ENCODE results near the gene PCDHB10. TPM values are rescaled to one million over a fixed set of nuclear protein-coding genes. Genes with fewer than 3 reads are reported as not detected.
"Not testable (repeated sequence)": the region's sequence is repeated elsewhere in the genome, so short reads cannot be mapped to it uniquely, and the experiment has no call there.

The PCDHB10 gene
- total and polyA plus RNA-seq, 10 of the 15 experiments (the other 5 are each of a cell fraction or from before 2014, with no cell fraction given): 0.01 to 0.06 TPM; not detected in 8

- no peak for TF ChIP-seq ZSCAN29 (IDR thresholded peaks at IDR 0.05)
- TF ChIP-seq PML (IDR thresholded peaks at IDR 0.05; ENCODE audit: low read length): no peak
- TF ChIP-seq RBBP5 (conservative IDR thresholded peaks at IDR 0.05): no peak
- no peak for TF ChIP-seq TCF3 (IDR thresholded peaks at IDR 0.05; ENCODE audit: borderline replicate concordance, insufficient read depth, low read depth, low read length)
- no peak for TF ChIP-seq EP300 (IDR thresholded peaks at IDR 0.05; ENCODE audit: borderline replicate concordance in 1 of 2, control insufficient read depth in 1 of 2, low read depth in 2 of 2, low read length in 2 of 2)
Observed at GRCh38 chr5:141150993-141151325, 41.2 kb upstream of the PCDHB10 start (continued).

- H2AFZ ChIP-seq (ENCODE audit: control insufficient read depth, low read depth, low read length); H3K9me3 ChIP-seq (replicated peaks; ENCODE audit: control insufficient read depth, insufficient read depth, low read length); DNase-seq (ENCODE audit: low read depth, low spot score); POLR2A ChIA-PET; in situ Hi-C loops (cut with MboI); H3K4me2 ChIP-seq (ENCODE audit: control insufficient read depth, insufficient read depth); H3K27ac ChIP-seq (ENCODE audit: control insufficient read depth, insufficient read depth); H3K79me2 ChIP-seq (ENCODE audit: control insufficient read depth, insufficient read depth, low read length); FAIRE-seq; H3K9ac ChIP-seq (ENCODE audit: control insufficient read depth, insufficient read depth, low read length); intact Hi-C loops (cut with micrococcal nuclease; ENCODE audit: unreplicated experiment); H3K4me3 ChIP-seq; SMC1A ChIA-PET (ENCODE audit: uncharacterized antibody, unreplicated experiment); CTCF ChIA-PET; H3K27me3 ChIP-seq (replicated peaks in 1 of 2; ENCODE audit: control insufficient read depth in 2 of 2, insufficient read depth in 2 of 2, low read length in 1 of 2); ATAC-seq; H3K4me1 ChIP-seq (ENCODE audit: control insufficient read depth, insufficient read depth, low read length); RAD21 ChIA-PET (ENCODE audit: unreplicated experiment); H4K20me1 ChIP-seq (ENCODE audit: control insufficient read depth, insufficient read depth); BruUV-seq (replicated peaks); H3K36me3 ChIP-seq (ENCODE audit: control insufficient read depth in 2 of 2, insufficient read depth in 2 of 2, low read length in 1 of 2): not testable (repeated sequence)
- WGBS (ENCODE audit: insufficient coverage, insufficient replicate concordance, low lambda C conversion rate, missing lambda C conversion rate): 89% methylated on average over 14 of the region's 41 CpGs
Observed at GRCh38 chr5:141151632-141152031, 40.5 kb upstream of the PCDHB10 start.

GRCh38 chr5:141152096-141152495 lies 40.1 kb upstream of the PCDHB10 start:
- H3K4me2 ChIP-seq (ENCODE audit: control insufficient read depth, insufficient read depth); POLR2A ChIA-PET: not testable (repeated sequence)

More at GRCh38 chr5:141152096-141152495, 40.1 kb upstream of the PCDHB10 start:
- H2AFZ ChIP-seq (ENCODE audit: control insufficient read depth, low read depth, low read length); H3K9ac ChIP-seq (ENCODE audit: control insufficient read depth, insufficient read depth, low read length); SMC1A ChIA-PET (ENCODE audit: uncharacterized antibody, unreplicated experiment); H3K4me1 ChIP-seq (ENCODE audit: control insufficient read depth, insufficient read depth, low read length); H3K27ac ChIP-seq (ENCODE audit: control insufficient read depth, insufficient read depth); H3K4me3 ChIP-seq; BruUV-seq (replicated peaks); in situ Hi-C loops (cut with MboI); H4K20me1 ChIP-seq (ENCODE audit: control insufficient read depth, insufficient read depth); H3K9me3 ChIP-seq (replicated peaks; ENCODE audit: control insufficient read depth, insufficient read depth, low read length); H3K27me3 ChIP-seq (replicated peaks in 1 of 2; ENCODE audit: control insufficient read depth in 2 of 2, insufficient read depth in 2 of 2, low read length in 1 of 2); H3K36me3 ChIP-seq (ENCODE audit: control insufficient read depth in 2 of 2, insufficient read depth in 2 of 2, low read length in 1 of 2); H3K79me2 ChIP-seq (ENCODE audit: control insufficient read depth, insufficient read depth, low read length); intact Hi-C loops (cut with micrococcal nuclease; ENCODE audit: unreplicated experiment); DNase-seq (ENCODE audit: low read depth, low spot score); RAD21 ChIA-PET (ENCODE audit: unreplicated experiment); FAIRE-seq; ATAC-seq: not testable (repeated sequence)
- 66% methylated on average over 28 of the region's 36 CpGs for WGBS (ENCODE audit: insufficient coverage, insufficient replicate concordance, low lambda C conversion rate, missing lambda C conversion rate)
- CTCF ChIA-PET: interaction anchor here (1.1 kb wide), 1 partner anchor 323 kb away, joined by 3 read pairs; the partner anchor contains the start of gene PCDHGC3
